ENCODE results near the gene GOLGA1.
A peak's percentile ranks its signal among the peaks of the same experiment; 100 is the strongest.
"Not testable (repeated sequence)": the region's sequence is repeated elsewhere in the genome, so short reads cannot be mapped to it uniquely, and the experiment has no call there.

Gene GOLGA1

DNA sequence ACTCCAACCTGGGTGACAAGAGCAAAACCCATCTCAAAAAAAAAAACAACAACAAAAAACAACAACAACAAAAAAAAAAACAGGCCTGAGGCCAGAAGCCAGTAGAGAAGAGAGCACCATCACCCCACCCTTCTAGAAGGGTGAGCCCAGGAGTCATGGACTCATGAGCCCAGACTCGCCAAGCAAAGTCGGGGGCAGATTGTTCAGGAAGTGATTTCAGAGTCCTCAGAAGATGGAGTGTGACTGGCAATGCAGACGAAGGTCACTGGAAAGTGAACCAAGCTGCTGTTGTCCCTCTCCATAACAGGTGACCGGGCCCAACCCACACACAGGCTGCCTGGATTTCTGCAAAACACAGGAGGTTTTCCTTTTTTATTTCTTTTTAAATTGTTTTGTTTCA lies 96.6 kb downstream of the GOLGA1 start:
- intact Hi-C loops (cut with DNase I), result no loop called here
- peak in 2 of 10 donors; percentile 10 to 16 for DNase-seq

GRCh38 chr9:124843456-124844034 lies 97.3 kb downstream of the GOLGA1 start:
- peak in 2 of 10 donors; percentile 28 to 44 for DNase-seq
- intact Hi-C loops (cut with DNase I), result no loop called here

DNA sequence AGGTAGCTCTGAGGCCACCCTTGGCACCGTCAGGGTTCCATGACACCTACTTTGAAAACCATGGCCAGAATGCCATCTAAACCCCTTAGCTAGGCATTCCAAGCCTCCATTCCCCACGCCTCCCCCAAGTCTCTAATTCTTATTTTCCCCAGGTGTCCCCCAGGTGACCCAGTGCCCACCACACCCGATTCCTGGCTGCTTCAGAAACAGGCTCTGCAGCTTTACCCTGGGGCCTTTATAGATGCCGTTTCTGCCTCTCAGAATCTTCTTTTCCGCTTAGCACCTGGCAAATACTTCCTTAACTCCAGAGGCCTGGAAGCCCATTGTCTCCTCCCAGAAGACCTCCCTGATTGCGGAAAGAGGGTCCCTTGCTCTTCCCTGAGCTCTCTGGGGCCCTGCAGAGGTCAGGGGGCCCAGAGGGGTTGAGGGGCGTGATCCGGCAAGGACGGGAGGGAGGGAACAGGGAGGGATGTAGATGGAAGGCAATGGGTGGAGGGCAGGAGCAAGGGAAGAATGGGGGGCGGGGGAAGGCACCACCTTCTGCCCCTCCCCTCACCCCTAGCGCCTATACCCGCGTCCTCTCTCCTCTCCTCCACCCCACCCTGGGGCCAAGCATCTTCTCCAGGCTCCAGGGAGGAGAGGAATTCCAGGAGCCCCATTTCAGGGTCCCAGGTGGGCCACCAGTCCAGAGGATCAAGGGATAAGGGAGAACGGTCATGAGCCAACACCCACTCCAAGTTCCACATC lies 99.6 kb downstream of the GOLGA1 start:
- intact Hi-C loops (cut with DNase I), result no loop called here
- DNase-seq, result peak in 2 of 10 donors; percentile 5 to 25

GRCh38 chr9:124840300-124840833 lies 100.5 kb downstream of the GOLGA1 start:
- DNase-seq, result peak in 2 of 10 donors; percentile 54 to 83
- intact Hi-C loops (cut with DNase I), result no loop called here

DNA sequence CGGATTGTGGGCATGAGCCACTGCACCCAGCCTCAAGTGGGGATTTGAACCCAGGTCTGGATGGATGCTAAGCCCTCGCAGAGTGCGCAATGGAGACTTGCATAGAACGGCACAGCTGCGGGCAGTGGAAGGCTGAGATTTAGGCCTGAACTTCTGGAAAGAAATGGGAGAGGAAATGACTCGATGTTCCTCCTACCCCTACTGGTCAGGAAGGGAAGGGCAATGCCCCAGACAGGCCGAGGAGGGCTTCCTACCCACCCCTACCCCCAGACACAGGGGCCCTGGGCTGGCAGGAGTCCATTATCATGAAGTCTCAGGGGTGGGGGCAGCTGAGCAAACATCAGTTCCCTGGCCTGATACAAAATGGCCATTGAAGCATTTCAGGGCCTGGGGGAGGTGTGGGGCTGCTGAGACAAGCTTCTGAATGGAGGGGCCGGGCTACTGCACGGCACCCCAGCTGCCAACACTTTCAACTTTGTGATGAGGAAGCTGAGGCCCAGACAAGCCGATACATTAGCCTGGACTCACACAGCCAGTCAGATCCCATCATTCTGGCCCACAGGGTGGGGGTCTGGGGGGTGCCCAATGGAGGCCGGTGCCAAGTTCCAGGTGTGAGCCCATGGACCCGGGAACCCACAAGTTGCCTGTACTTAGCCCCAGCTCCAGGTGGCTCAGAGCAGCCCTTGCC lies 101.1 kb downstream of the GOLGA1 start:
- peak in 2 of 10 donors; percentile 36 to 52 for DNase-seq
- intact Hi-C loops (cut with DNase I), result no loop called here

- intact Hi-C loops (cut with DNase I), result not testable (repeated sequence)
- DNase-seq, result peak in 3 of 10 donors; percentile 52 to 76 (median 61)
Observed at GRCh38 chr9:124838567-124839275, 102.2 kb downstream of the GOLGA1 start.

DNA sequence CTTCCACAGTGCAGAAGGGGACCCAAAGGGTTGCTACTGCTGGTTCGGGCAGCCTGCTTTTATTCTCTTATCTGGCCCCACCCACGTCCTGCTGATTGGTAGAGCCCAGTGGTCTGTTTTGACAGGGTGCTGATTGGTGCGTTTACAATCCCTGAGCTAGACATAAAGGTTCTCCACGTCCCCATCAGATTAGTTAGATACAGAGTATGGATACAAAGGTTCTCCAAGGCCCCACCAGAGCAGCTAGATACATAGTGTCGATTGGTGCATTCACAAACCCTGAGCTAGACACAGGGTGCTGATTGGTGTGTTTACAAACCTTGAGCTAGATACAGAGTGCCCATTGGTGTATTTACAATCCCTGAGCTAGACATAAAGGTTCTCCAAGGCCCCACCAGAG lies 102.8 kb downstream of the GOLGA1 start:
- intact Hi-C loops (cut with DNase I); DNase-seq: not testable (repeated sequence)

DNA sequence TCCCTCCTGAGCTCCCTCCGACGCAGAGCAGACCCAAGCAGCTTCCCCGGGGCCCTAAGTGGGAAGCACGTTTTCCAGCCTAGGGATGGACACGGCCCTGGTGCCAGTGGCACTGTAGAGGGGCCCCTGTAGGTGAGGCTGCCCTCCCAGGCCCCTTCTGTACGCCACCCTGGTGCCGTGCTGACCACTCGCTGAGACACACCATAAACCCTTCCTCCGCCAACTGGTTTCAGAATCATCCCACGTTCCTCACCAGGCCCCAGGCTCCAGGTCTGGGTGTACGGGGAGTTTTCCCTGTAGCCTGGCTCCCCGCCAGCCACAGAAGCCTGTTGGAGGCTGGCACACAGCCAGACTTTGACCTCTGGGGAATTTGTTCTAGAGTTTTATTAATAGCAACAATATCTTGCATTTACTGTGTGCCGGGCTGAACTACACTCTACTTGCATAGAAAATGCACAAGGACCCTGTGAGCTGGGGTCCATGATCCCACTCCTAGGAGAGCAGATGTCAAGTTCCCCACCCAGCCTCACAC lies 105.8 kb downstream of the GOLGA1 start:
- peak in 3 of 10 donors; percentile 35 to 55 (median 47) for DNase-seq
- intact Hi-C loops (cut with DNase I), result no loop called here

- intact Hi-C loops (cut with DNase I), result no loop called here
- peak in 2 of 10 donors; percentile 27 to 55 for DNase-seq
Observed at GRCh38 chr9:124834591-124834990, 106.3 kb downstream of the GOLGA1 start.

GRCh38 chr9:124831642-124832364 lies 109.1 kb downstream of the GOLGA1 start:
- peak in 3 of 10 donors; percentile 24 to 31 (median 26) for DNase-seq
- intact Hi-C loops (cut with DNase I), result no loop called here

DNA sequence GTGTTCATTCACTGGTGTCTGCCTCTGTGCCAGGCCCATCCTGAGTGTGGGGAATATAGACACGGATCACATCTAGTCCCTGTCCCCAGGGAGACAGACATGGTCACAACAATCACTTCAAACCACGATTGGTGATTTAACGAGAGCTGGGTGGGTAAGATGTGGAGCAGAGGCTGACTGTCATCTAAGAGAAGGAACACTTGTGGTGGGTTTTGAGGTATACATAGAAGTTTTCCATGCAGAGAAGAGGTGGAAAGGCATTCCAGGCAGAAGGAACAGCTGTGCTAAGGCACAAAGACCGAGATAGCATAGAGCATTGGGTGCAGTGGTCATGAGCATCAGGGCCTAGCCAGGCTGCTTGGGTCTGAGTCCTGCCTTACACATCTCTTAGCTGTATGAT lies 110.3 kb downstream of the GOLGA1 start:
- peak in 2 of 10 donors; percentile 7 to 17 for DNase-seq
- intact Hi-C loops (cut with DNase I), result no loop called here

DNA sequence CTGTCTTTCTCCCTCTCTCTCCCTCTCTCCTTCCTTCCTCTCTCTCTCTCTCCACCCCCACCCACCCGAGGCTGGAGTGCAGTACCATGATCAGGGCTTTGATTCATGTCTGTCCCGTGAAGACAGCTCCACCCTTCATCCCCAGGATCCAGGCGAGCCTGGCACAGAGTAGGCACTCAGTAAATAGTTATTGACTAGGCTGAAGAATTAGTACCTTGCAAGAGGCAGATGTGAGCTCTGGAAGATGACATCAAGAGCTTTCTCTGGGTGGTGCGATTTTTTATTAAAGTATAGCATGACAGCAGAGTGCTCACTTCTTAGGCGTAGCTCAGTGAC lies 111.6 kb downstream of the GOLGA1 start:
- intact Hi-C loops (cut with DNase I), result no loop called here
- peak in 1 of 10 donors; percentile 10 for DNase-seq

- DNase-seq, result no peak
- intact Hi-C loops (cut with DNase I), result no loop called here
Observed at GRCh38 chr9:124828489-124829333, 112.2 kb downstream of the GOLGA1 start.
